ENCODE data around the gene FAAP20. TPM values are rescaled to one million over a fixed set of nuclear protein-coding genes. Genes with fewer than 3 reads are reported as not detected.

FAAP20 gene
- total and polyA plus RNA-seq, 2 donors (not counting 1 experiment from before 2014, with no cell fraction given) = 31.2 to 68.1 TPM

DNA sequence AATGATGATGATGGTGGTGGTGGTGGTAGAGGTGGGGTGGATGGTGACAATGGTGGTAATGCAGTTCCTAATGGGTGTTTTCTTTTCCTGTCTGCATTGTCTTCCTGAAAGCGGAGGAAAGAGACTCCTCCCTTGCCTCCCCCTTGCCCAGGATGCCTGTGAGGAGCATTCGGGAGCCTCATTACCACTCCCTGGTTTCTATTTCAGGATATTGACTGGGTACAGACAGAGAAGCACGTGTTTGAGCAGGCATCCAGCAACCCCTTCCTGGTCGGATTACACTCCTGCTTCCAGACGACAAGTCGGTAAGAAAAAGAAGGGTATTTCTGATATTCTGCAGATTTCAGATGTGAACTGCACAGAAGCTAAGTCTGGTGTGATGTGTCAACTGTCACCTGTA, 38.8 kb downstream of the FAAP20 start:
- ChIA-PET POLR2A (no interaction called here), CTCF (interaction anchor here (1.6 to 2.4 kb wide), 2 partner anchors 16 to 19 kb away, joined by 4 to 12 read pairs; no protein-coding TSS in a partner anchor)
- Histone ChIP-seq H3K4me3 (ENCODE audit: control extremely low read depth in 1 of 5, extremely low read depth in 1 of 5, insufficient read depth in 1 of 5, low read depth in 2 of 5, low read length in 4 of 5) (no peak overlapping the region), H3K9me3 (ENCODE audit: control extremely low read depth in 1 of 3, control insufficient read depth in 2 of 3, insufficient read depth in 1 of 3, low read length in 2 of 3) (no peaks in the 10 kb centered on the region), H4K20me1 (ENCODE audit: control insufficient read depth, insufficient read depth, low read length, poor library complexity, severe bottlenecking) (no peaks in the 10 kb centered on the region), H3K4me2 (replicated peaks; ENCODE audit: low read depth, low read length, poor library complexity, severe bottlenecking) (no peak overlapping the region), H3K27me3 (replicated peaks in 1 of 4; ENCODE audit: control extremely low read depth in 1 of 4, control insufficient read depth in 3 of 4, insufficient read depth in 4 of 4, low read length in 3 of 4) (no peaks in the 10 kb centered on the region), H3K27ac (ENCODE audit: low read length in 2 of 2) (no peak overlapping the region), H3K9ac (ENCODE audit: low read length) (no peak overlapping the region), H3K36me3 (replicated peaks in 1 of 2; ENCODE audit: control extremely low read depth in 1 of 2, control insufficient read depth in 1 of 2, extremely low read depth in 1 of 2, insufficient read depth in 2 of 2, low read length in 1 of 2) (peaks cover 0 to 12% of the 10 kb centered on the region in 2 experiments), H2AFZ (ENCODE audit: insufficient read depth, low read depth, low read length, poor library complexity, severe bottlenecking) (no peak overlapping the region), H3K4me1 (ENCODE audit: control insufficient read depth in 2 of 2, insufficient read depth in 2 of 2, low read length in 2 of 2) (no peaks in the 10 kb centered on the region), H3K79me2 (ENCODE audit: control insufficient read depth, insufficient read depth, low read length) (no peaks in the 10 kb centered on the region)
- Mint-ChIP-seq H3K4me3 (no peak overlapping the region), H3K4me1 (no peaks in the 10 kb centered on the region), H3K27me3 (no peaks in the 10 kb centered on the region), H3K9me3 (ENCODE audit: insufficient read depth) (no peaks in the 10 kb centered on the region), H3K27ac (no peak overlapping the region)
- ATAC-seq (ENCODE audit: low read depth) = no peak
- DNase-seq = no peak
- no peak for TF ChIP-seq EZH2 (IDR thresholded peaks at IDR 0.05; ENCODE audit: borderline replicate concordance, insufficient read depth, low read depth, low read length, poor library complexity, severe bottlenecking)
- TF ChIP-seq CTCF (IDR thresholded peaks at IDR 0.05) = no peak
- intact Hi-C loops (cut with micrococcal nuclease) = no loop called here
- WGBS (ENCODE audit: insufficient coverage) = 98% methylated on average over 6 of the region's 6 CpGs

DNA sequence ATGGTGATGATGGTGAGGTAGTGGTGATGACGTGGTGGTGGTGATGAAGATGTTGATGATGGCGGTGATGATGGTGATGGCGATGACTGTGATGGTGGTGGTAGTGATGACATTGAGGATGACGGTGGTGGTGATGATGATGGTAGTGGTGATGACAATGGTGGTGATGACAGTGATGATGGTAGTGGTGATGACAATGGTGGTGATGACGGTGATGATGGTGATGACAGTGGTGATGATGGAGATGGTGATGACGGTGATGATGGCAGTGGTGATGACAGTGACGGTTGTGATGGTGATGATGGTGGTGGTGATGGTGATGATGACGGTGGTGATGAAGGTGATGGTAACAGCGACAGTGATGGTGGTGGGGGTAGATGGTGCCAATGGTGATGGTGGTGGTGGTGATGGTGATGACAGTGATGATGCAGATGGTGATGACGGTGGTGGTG, 39.4 kb downstream of the FAAP20 start:
- no peaks in the 10 kb centered on the region for H3K9me3 Mint-ChIP-seq (ENCODE audit: insufficient read depth)
- TF ChIP-seq CTCF (IDR thresholded peaks at IDR 0.05) = no peak
- no peak for TF ChIP-seq EZH2 (IDR thresholded peaks at IDR 0.05; ENCODE audit: borderline replicate concordance, insufficient read depth, low read depth, low read length, poor library complexity, severe bottlenecking)
- no peak for ATAC-seq (ENCODE audit: low read depth)
- DNase-seq = no peak
- H3K4me2 ChIP-seq (replicated peaks; ENCODE audit: low read depth, low read length, poor library complexity, severe bottlenecking) = no peak overlapping the region
- intact Hi-C loops (cut with micrococcal nuclease) = no loop called here
- no peaks in the 10 kb centered on the region for H3K9me3 ChIP-seq (ENCODE audit: control extremely low read depth in 1 of 3, control insufficient read depth in 2 of 3, insufficient read depth in 1 of 3, low read length in 2 of 3)
- peaks cover 0 to 12% of the 10 kb centered on the region in 2 experiments for H3K36me3 ChIP-seq (replicated peaks in 1 of 2; ENCODE audit: control extremely low read depth in 1 of 2, control insufficient read depth in 1 of 2, extremely low read depth in 1 of 2, insufficient read depth in 2 of 2, low read length in 1 of 2)
- H3K4me1 ChIP-seq (ENCODE audit: control insufficient read depth in 2 of 2, insufficient read depth in 2 of 2, low read length in 2 of 2) = no peaks in the 10 kb centered on the region
- H3K4me3 ChIP-seq (ENCODE audit: control extremely low read depth in 1 of 5, extremely low read depth in 1 of 5, insufficient read depth in 1 of 5, low read depth in 2 of 5, low read length in 4 of 5) = no peak overlapping the region
- H3K27me3 Mint-ChIP-seq = no peaks in the 10 kb centered on the region
- no peak overlapping the region for H3K27ac ChIP-seq (ENCODE audit: low read length in 2 of 2)
- no peaks in the 10 kb centered on the region for H3K27me3 ChIP-seq (replicated peaks in 1 of 4; ENCODE audit: control extremely low read depth in 1 of 4, control insufficient read depth in 3 of 4, insufficient read depth in 4 of 4, low read length in 3 of 4)
- H4K20me1 ChIP-seq (ENCODE audit: control insufficient read depth, insufficient read depth, low read length, poor library complexity, severe bottlenecking) = no peaks in the 10 kb centered on the region
- H3K9ac ChIP-seq (ENCODE audit: low read length) = no peak overlapping the region
- POLR2A ChIA-PET = no interaction called here
- no peak overlapping the region for H2AFZ ChIP-seq (ENCODE audit: insufficient read depth, low read depth, low read length, poor library complexity, severe bottlenecking)
- no peaks in the 10 kb centered on the region for H3K4me1 Mint-ChIP-seq
- no peak overlapping the region for H3K4me3 Mint-ChIP-seq
- no peaks in the 10 kb centered on the region for H3K79me2 ChIP-seq (ENCODE audit: control insufficient read depth, insufficient read depth, low read length)
- WGBS (ENCODE audit: insufficient coverage) = 96% methylated on average over 10 of the region's 10 CpGs
- no peak overlapping the region for H3K27ac Mint-ChIP-seq
- CTCF ChIA-PET = no interaction called here

Measured in B cell (primary cell).